HEK293 (cell line): ENCODE measurements around the gene DENND10.
A peak's percentile ranks its signal among the peaks of the same experiment; 100 is the strongest.

Experiments used
- BCL11A ChIP-seq: fragments of 450-650 bp; formaldehyde crosslinking; IDR thresholded peaks from 2 replicates; pipeline ENCODE4 v1.5.1; 2016; ENCODE audit warnings: low read depth, missing biosample characterization, missing genetic modification characterization
- HOXA7 ChIP-seq: sonication (generic); formaldehyde crosslinking; IDR thresholded peaks from 2 replicates; pipeline ENCODE4 v1.8.1; 2022; ENCODE audit warnings: missing genetic modification reagents, borderline replicate concordance
- HOXD13 ChIP-seq: sonication (generic); formaldehyde crosslinking; IDR thresholded peaks from 2 replicates; pipeline ENCODE4 v1.8.0; 2022; ENCODE audit warnings: missing genetic modification reagents, borderline replicate concordance
- KLF7 ChIP-seq: fragments of 450-650 bp; formaldehyde crosslinking; IDR thresholded peaks from 2 replicates; pipeline ENCODE4 v1.5.1; 2016; ENCODE audit warnings: missing biosample characterization, missing genetic modification characterization, borderline replicate concordance
- PRDM1 ChIP-seq: fragments of 450-650 bp; formaldehyde crosslinking; IDR thresholded peaks from 2 replicates; pipeline ENCODE4; 2016; ENCODE audit warnings: missing biosample characterization, missing genetic modification characterization
- RBAK ChIP-seq: fragments of 450-650 bp; formaldehyde crosslinking; IDR thresholded peaks from 2 replicates; pipeline ENCODE4 v1.5.1; 2016; ENCODE audit warnings: missing biosample characterization, missing genetic modification characterization
- SETDB1 ChIP-seq: IDR thresholded peaks from one replicate; pipeline ENCODE4 v1.6.1; 2017; ENCODE audit warnings: mild to moderate bottlenecking, low read length, moderate library complexity, mixed read lengths; ENCODE audit not compliant: insufficient read length
- SP7 ChIP-seq: fragments of 450-650 bp; formaldehyde crosslinking; IDR thresholded peaks from 2 replicates; pipeline ENCODE4 v1.5.1; 2016; ENCODE audit warnings: missing biosample characterization, missing genetic modification characterization
- WT1 ChIP-seq: fragments of 450-650 bp; formaldehyde crosslinking; IDR thresholded peaks from 2 replicates; pipeline ENCODE4 v1.5.1; 2016; ENCODE audit warnings: missing biosample characterization, missing genetic modification characterization
- ZBTB1 ChIP-seq: fragments of 450-650 bp; formaldehyde crosslinking; IDR thresholded peaks from 2 replicates; pipeline ENCODE4 v1.5.1; 2016; ENCODE audit warnings: missing biosample characterization, missing genetic modification characterization
- ZFP69B ChIP-seq: fragments of 450-650 bp; formaldehyde crosslinking; IDR thresholded peaks from 2 replicates; pipeline ENCODE4 v1.5.1; 2016; ENCODE audit warnings: missing biosample characterization, missing genetic modification characterization
- ZNF175 ChIP-seq: fragments of 450-650 bp; formaldehyde crosslinking; IDR thresholded peaks from 2 replicates; pipeline ENCODE4 v1.5.1; 2016; ENCODE audit warnings: missing biosample characterization, missing genetic modification characterization
- ZNF19 ChIP-seq: fragments of 450-650 bp; formaldehyde crosslinking; IDR thresholded peaks from 2 replicates; pipeline ENCODE4; 2016; ENCODE audit warnings: missing biosample characterization, missing genetic modification characterization, low read depth
- ZNF211 ChIP-seq: fragments of 450-650 bp; formaldehyde crosslinking; IDR thresholded peaks from 2 replicates; pipeline ENCODE4 v1.5.1; 2016; ENCODE audit warnings: low read depth, missing biosample characterization, missing genetic modification characterization
- ZNF214 ChIP-seq: fragments of 450-650 bp; formaldehyde crosslinking; IDR thresholded peaks from 2 replicates; pipeline ENCODE4 v1.5.1; 2017; ENCODE audit warnings: missing biosample characterization, mild to moderate bottlenecking, missing genetic modification characterization, borderline replicate concordance
- ZNF239 ChIP-seq: fragments of 450-650 bp; formaldehyde crosslinking; IDR thresholded peaks from 2 replicates; pipeline ENCODE4 v1.5.1; 2016; ENCODE audit warnings: missing biosample characterization, missing genetic modification characterization
- ZNF248 ChIP-seq: fragments of 450-650 bp; formaldehyde crosslinking; IDR thresholded peaks from 2 replicates; pipeline ENCODE4 v1.5.1; 2017; ENCODE audit warnings: missing biosample characterization, missing genetic modification characterization
- ZNF416 ChIP-seq: fragments of 450-650 bp; formaldehyde crosslinking; IDR thresholded peaks from 2 replicates; pipeline ENCODE4 v1.5.1; 2016; ENCODE audit warnings: missing biosample characterization, missing genetic modification characterization
- ZNF558 ChIP-seq: fragments of 450-650 bp; formaldehyde crosslinking; IDR thresholded peaks from 2 replicates; pipeline ENCODE4 v1.5.1; 2016; ENCODE audit warnings: missing biosample characterization, missing genetic modification characterization
- ZNF596 ChIP-seq: fragments of 450-650 bp; IDR thresholded peaks from 2 replicates; pipeline ENCODE4 v1.5.0; 2018; ENCODE audit warnings: missing biosample characterization, mild to moderate bottlenecking, missing genetic modification characterization, moderate library complexity
- ZNF600 ChIP-seq: fragments of 450-650 bp; formaldehyde crosslinking; IDR thresholded peaks from 2 replicates; pipeline ENCODE4 v1.5.1; 2016; ENCODE audit warnings: missing biosample characterization, missing genetic modification characterization
- ZNF626 ChIP-seq: fragments of 450-650 bp; sonication (Bioruptor Pico); formaldehyde crosslinking; IDR thresholded peaks from 2 replicates; pipeline ENCODE4 v1.5.1; 2018; ENCODE audit warnings: missing biosample characterization, missing genetic modification characterization, inconsistent platforms
- ZNF792 ChIP-seq: fragments of 450-650 bp; formaldehyde crosslinking; IDR thresholded peaks from 2 replicates; pipeline ENCODE4 v1.5.1; 2016; ENCODE audit warnings: missing biosample characterization, missing genetic modification characterization
- TF ChIP-seq, protein P1 (sequence below): fragments of 450-650 bp; formaldehyde crosslinking; IDR thresholded peaks from 2 replicates; pipeline ENCODE4 v1.5.1; 2017; ENCODE audit warnings: missing biosample characterization, missing genetic modification characterization
- TF ChIP-seq, protein P2 (sequence below): fragments of 450-650 bp; formaldehyde crosslinking; IDR thresholded peaks from 2 replicates; pipeline ENCODE4 v1.5.0; 2017; ENCODE audit warnings: missing biosample characterization, missing genetic modification characterization, borderline replicate concordance
- TF ChIP-seq, protein P3 (sequence below): fragments of 450-650 bp; formaldehyde crosslinking; IDR thresholded peaks from 2 replicates; pipeline ENCODE4 v1.5.1; 2016; ENCODE audit warnings: missing biosample characterization, missing genetic modification characterization, borderline replicate concordance
- TF ChIP-seq, protein P4 (sequence below): fragments of 450-650 bp; formaldehyde crosslinking; optimal IDR thresholded peaks from 2 replicates; pipeline ENCODE3; 2016; ENCODE audit warnings: missing biosample characterization, mild to moderate bottlenecking, missing genetic modification characterization
- TF ChIP-seq, protein P5 (sequence below): fragments of 450-650 bp; formaldehyde crosslinking; IDR thresholded peaks from 2 replicates; pipeline ENCODE4 v1.5.1; 2016; ENCODE audit warnings: missing biosample characterization, missing genetic modification characterization

The DENND10 gene

DNA sequence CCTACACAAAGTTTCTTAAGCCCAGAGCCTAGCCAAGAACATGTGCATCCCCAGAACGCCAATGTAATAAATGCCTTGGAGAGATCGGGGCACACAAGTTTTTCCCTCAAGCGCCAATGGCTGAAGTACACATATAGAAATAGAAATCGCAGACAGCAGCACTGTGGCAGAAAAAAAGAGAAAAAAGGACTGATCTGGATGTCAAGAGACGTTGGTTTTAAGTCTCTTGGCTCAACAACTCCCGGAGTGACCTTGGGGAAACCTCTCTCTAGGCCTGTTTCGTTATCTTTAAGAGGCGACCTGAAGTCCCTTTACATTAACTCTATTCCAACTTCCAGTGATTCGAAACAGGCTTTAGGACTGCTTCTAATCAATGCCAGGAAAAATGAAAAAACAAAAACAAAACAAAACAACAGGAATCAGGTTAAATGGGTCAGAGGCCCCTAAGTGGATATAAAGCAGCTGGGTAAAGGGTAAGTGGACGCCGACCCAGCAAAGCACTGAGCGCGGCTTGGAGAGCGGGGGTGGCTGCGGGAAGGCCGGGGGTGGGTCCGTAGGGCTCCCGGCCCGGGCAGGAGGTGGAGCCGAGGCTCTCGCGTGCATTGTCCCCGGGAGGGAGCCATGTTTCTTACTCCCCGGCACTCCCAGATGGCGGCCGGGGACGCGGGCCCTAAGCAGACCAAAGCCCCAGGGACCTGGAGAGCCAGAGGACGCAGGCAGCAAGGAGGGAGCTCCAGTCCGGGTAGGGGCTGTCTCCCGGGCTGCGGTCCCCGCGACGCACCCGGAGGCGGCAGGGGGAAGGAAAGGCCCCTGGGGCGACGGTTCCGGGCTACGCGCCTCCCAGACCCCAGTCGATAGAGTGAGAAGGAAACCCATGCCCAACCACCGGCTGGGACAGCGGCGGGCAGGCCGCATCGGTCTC lies 24.1 kb upstream of the DENND10 start (continued):
- TF ChIP-seq, protein P1, sequence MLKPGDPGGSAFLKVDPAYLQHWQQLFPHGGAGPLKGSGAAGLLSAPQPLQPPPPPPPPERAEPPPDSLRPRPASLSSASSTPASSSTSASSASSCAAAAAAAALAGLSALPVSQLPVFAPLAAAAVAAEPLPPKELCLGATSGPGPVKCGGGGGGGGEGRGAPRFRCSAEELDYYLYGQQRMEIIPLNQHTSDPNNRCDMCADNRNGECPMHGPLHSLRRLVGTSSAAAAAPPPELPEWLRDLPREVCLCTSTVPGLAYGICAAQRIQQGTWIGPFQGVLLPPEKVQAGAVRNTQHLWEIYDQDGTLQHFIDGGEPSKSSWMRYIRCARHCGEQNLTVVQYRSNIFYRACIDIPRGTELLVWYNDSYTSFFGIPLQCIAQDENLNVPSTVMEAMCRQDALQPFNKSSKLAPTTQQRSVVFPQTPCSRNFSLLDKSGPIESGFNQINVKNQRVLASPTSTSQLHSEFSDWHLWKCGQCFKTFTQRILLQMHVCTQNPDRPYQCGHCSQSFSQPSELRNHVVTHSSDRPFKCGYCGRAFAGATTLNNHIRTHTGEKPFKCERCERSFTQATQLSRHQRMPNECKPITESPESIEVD (tag by site-specific recombination): no peak
- no peak for TF ChIP-seq ZNF211 (tag by site-specific recombination)
- TF ChIP-seq, protein P2, sequence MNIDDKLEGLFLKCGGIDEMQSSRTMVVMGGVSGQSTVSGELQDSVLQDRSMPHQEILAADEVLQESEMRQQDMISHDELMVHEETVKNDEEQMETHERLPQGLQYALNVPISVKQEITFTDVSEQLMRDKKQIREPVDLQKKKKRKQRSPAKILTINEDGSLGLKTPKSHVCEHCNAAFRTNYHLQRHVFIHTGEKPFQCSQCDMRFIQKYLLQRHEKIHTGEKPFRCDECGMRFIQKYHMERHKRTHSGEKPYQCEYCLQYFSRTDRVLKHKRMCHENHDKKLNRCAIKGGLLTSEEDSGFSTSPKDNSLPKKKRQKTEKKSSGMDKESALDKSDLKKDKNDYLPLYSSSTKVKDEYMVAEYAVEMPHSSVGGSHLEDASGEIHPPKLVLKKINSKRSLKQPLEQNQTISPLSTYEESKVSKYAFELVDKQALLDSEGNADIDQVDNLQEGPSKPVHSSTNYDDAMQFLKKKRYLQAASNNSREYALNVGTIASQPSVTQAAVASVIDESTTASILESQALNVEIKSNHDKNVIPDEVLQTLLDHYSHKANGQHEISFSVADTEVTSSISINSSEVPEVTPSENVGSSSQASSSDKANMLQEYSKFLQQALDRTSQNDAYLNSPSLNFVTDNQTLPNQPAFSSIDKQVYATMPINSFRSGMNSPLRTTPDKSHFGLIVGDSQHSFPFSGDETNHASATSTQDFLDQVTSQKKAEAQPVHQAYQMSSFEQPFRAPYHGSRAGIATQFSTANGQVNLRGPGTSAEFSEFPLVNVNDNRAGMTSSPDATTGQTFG (tag by site-specific recombination): no peak
- no peak for TF ChIP-seq ZNF175 (tag by site-specific recombination)
- no peak for TF ChIP-seq ZNF792
- TF ChIP-seq RBAK (tag by site-specific recombination): no peak
- no peak for TF ChIP-seq ZNF214 (tag by site-specific recombination)
- 0 out of 2 replicates have a peak, but pooled peaks have one; percentile 8 for TF ChIP-seq ZFP69B (tag by site-specific recombination)
- TF ChIP-seq ZNF600 (tag by site-specific recombination): peak; percentile 73; the same call in 1 of the 2 replicates
- no peak for TF ChIP-seq PRDM1 (tag by site-specific recombination)
- no peak for TF ChIP-seq ZNF626 (tag by site-specific recombination)
- TF ChIP-seq SETDB1: no peak
- TF ChIP-seq, protein P3, sequence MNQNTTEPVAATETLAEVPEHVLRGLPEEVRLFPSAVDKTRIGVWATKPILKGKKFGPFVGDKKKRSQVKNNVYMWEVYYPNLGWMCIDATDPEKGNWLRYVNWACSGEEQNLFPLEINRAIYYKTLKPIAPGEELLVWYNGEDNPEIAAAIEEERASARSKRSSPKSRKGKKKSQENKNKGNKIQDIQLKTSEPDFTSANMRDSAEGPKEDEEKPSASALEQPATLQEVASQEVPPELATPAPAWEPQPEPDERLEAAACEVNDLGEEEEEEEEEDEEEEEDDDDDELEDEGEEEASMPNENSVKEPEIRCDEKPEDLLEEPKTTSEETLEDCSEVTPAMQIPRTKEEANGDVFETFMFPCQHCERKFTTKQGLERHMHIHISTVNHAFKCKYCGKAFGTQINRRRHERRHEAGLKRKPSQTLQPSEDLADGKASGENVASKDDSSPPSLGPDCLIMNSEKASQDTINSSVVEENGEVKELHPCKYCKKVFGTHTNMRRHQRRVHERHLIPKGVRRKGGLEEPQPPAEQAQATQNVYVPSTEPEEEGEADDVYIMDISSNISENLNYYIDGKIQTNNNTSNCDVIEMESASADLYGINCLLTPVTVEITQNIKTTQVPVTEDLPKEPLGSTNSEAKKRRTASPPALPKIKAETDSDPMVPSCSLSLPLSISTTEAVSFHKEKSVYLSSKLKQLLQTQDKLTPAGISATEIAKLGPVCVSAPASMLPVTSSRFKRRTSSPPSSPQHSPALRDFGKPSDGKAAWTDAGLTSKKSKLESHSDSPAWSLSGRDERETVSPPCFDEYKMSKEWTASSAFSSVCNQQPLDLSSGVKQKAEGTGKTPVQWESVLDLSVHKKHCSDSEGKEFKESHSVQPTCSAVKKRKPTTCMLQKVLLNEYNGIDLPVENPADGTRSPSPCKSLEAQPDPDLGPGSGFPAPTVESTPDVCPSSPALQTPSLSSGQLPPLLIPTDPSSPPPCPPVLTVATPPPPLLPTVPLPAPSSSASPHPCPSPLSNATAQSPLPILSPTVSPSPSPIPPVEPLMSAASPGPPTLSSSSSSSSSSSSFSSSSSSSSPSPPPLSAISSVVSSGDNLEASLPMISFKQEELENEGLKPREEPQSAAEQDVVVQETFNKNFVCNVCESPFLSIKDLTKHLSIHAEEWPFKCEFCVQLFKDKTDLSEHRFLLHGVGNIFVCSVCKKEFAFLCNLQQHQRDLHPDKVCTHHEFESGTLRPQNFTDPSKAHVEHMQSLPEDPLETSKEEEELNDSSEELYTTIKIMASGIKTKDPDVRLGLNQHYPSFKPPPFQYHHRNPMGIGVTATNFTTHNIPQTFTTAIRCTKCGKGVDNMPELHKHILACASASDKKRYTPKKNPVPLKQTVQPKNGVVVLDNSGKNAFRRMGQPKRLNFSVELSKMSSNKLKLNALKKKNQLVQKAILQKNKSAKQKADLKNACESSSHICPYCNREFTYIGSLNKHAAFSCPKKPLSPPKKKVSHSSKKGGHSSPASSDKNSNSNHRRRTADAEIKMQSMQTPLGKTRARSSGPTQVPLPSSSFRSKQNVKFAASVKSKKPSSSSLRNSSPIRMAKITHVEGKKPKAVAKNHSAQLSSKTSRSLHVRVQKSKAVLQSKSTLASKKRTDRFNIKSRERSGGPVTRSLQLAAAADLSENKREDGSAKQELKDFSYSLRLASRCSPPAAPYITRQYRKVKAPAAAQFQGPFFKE: no peak
- TF ChIP-seq WT1 (tag by site-specific recombination): peak; percentile 27; the same call in 1 of the 2 replicates
- no peak for TF ChIP-seq ZNF248 (tag by site-specific recombination)
- TF ChIP-seq BCL11A (tag by site-specific recombination): no peak
- no peak; the same call in 1 of the 2 replicates for TF ChIP-seq SP7
- TF ChIP-seq ZNF416: no peak
- TF ChIP-seq ZBTB1: no peak
- TF ChIP-seq ZNF19: no peak
- TF ChIP-seq KLF7 (tag by site-specific recombination): 0 out of 2 replicates have a peak, but pooled peaks have one; percentile 37
- TF ChIP-seq, protein P4, sequence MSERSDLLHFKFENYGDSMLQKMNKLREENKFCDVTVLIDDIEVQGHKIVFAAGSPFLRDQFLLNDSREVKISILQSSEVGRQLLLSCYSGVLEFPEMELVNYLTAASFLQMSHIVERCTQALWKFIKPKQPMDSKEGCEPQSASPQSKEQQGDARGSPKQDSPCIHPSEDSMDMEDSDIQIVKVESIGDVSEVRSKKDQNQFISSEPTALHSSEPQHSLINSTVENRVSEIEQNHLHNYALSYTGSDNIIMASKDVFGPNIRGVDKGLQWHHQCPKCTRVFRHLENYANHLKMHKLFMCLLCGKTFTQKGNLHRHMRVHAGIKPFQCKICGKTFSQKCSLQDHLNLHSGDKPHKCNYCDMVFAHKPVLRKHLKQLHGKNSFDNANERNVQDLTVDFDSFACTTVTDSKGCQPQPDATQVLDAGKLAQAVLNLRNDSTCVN: no peak
- TF ChIP-seq, protein P5, sequence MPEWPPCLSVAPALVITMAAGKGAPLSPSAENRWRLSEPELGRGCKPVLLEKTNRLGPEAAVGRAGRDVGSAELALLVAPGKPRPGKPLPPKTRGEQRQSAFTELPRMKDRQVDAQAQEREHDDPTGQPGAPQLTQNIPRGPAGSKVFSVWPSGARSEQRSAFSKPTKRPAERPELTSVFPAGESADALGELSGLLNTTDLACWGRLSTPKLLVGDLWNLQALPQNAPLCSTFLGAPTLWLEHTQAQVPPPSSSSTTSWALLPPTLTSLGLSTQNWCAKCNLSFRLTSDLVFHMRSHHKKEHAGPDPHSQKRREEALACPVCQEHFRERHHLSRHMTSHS (tag by site-specific recombination): no peak
- TF ChIP-seq HOXA7 (CRISPR knock-in tag): no peak
- no peak for TF ChIP-seq HOXD13 (CRISPR knock-in tag)
- no peak for TF ChIP-seq ZNF239
- no peak for TF ChIP-seq ZNF596
- no peak for TF ChIP-seq ZNF558 (tag by site-specific recombination)
